Lung (tissue), 12 donors: ENCODE results near the gene REXO1. TPM values are rescaled to one million over a fixed set of nuclear protein-coding genes. Genes with fewer than 3 reads are reported as not detected.
"Not testable (repeated sequence)": the region's sequence is repeated elsewhere in the genome, so short reads cannot be mapped to it uniquely, and the experiment has no call there.

ENCODE experiments used
- ATAC-seq: fragments of 200-7000 bp; cut with Tn5 transposase; one replicate; pipeline ENCODE4 v1.9.1; 2020; ENCODE audit warnings: moderate number of reproducible peaks; ENCODE audit not compliant: insufficient read depth, low FRiP score
- DNase-seq, 3 donors: peaks; one replicate each; pipeline ENCODE4 v3.0.0-alpha.2; 2013 to 2017
- H3K27ac ChIP-seq, 2 donors: one replicate each; pipeline ENCODE4 v1.5.1; 2013; ENCODE audit warnings: mild to moderate bottlenecking in 2 of 2, moderate library complexity in 2 of 2, control low read depth in 1 of 2, inconsistent platforms in 1 of 2, low read depth in 1 of 2, low read length in 1 of 2
- H3K27me3 ChIP-seq, 3 donors: one replicate each; pipeline ENCODE4 v1.5.1; 2013; ENCODE audit warnings: low read length in 2 of 3; ENCODE audit not compliant: control insufficient read depth in 3 of 3, insufficient read depth in 3 of 3
- H3K36me3 ChIP-seq, 4 donors: one replicate each; pipeline ENCODE4 v1.5.1; 2013; ENCODE audit warnings: low read length in 4 of 4, mild to moderate bottlenecking in 1 of 4, moderate library complexity in 1 of 4; ENCODE audit not compliant: control insufficient read depth in 4 of 4, insufficient read depth in 4 of 4
- H3K4me1 ChIP-seq, 5 donors: one replicate each; pipeline ENCODE4 v1.5.1; 2013; ENCODE audit warnings: low read length in 5 of 5, mild to moderate bottlenecking in 2 of 5, moderate library complexity in 1 of 5; ENCODE audit not compliant: control insufficient read depth in 5 of 5, insufficient read depth in 5 of 5
- H3K4me3 ChIP-seq: one replicate; pipeline ENCODE4 v1.5.1; 2013; ENCODE audit warnings: mild to moderate bottlenecking, control low read depth, moderate library complexity
- H3K9ac ChIP-seq, 2 donors: one replicate each; pipeline ENCODE4 v1.5.1; 2013; ENCODE audit warnings: low read length in 2 of 2, control low read depth in 1 of 2; ENCODE audit not compliant: insufficient read depth in 1 of 2
- H3K9me3 ChIP-seq, 4 donors: one replicate each; pipeline ENCODE4 v1.5.1; 2013; ENCODE audit warnings: low read length in 3 of 4, mild to moderate bottlenecking in 1 of 4, moderate library complexity in 1 of 4; ENCODE audit not compliant: control insufficient read depth in 4 of 4, insufficient read depth in 3 of 4
- CTCF ChIP-seq: IDR thresholded peaks from 2 replicates; pipeline ENCODE4 v1.5.1; 2012; ENCODE audit warnings: mild to moderate bottlenecking; ENCODE audit errors: control extremely low read depth, extremely low read depth
- WGBS, 2 donors: extraction: QIAGEN DNeasy Blood & Tissue Kit; methylation state at CpG; one replicate each; pipeline ENCODE4 v1.1.7; 2013; 5-methylcytosine and 5-hydroxymethylcytosine counted together
- polyA plus RNA-seq, 2 donors: library from polyadenylated mRNA; stranded (reverse); fragments of 200-250 nt; gene quantifications; one replicate each; pipeline ENCODE4 v1.2.1, GENCODE V29; 2013
- total RNA-seq, 2 donors: library from RNA; depleted of rRNA in 1 of 2; stranded (reverse); fragments of >200 nt in 1 of 2; gene quantifications; one replicate each; pipeline ENCODE4 v1.2.1, GENCODE V29; 2014 to 2021
- donor health status: control.
- donor health status: control.
- donor health status: Bipolar disorder and iron deficiency.
- donor health status: healthy.
- donor health status: DM: yes; HTN: yes; CAD: no.

The REXO1 gene
- total and polyA plus RNA-seq, 4 donors = 15.6 to 40.3 (median 27.2) TPM

- Histone ChIP-seq H3K27me3 (no peaks in the 10 kb centered on the region), H3K4me3 (no peak overlapping the region), H3K9me3 (no peaks in the 10 kb centered on the region), H3K9ac (no peak overlapping the region), H3K27ac (peak overlapping the region in 1 of 2 donors; percentile 22), H3K4me1 (no peaks in the 10 kb centered on the region), H3K36me3 (no peaks in the 10 kb centered on the region)
- ATAC-seq = no peak
- 94 to 96% methylated on average over 1 of the region's 1 CpG for WGBS, 2 donors
- no peak for DNase-seq
- no peak for TF ChIP-seq CTCF
Observed at GRCh38 chr19:1889907-1890306, 41.6 kb upstream of the REXO1 start.

- Histone ChIP-seq H3K4me3 (no peak overlapping the region), H3K36me3 (no peaks in the 10 kb centered on the region), H3K9me3 (no peaks in the 10 kb centered on the region), H3K27ac (no peak overlapping the region), H3K9ac (no peak overlapping the region), H3K27me3 (no peaks in the 10 kb centered on the region), H3K4me1 (peaks cover 0 to 13% (median 5%) of the 10 kb centered on the region in 5 donors)
- DNase-seq (no peak), ATAC-seq (no peak)
- no peak for TF ChIP-seq CTCF
- WGBS, 2 donors = 87 to 92% methylated on average over 5 of the region's 5 CpGs
Observed at GRCh38 chr19:1888385-1888784, 40.1 kb upstream of the REXO1 start.

GRCh38 chr19:1886360-1886759 is 38.1 kb upstream of the REXO1 start:
- not testable (repeated sequence) for ATAC-seq
- WGBS, 2 donors = 93 to 94% methylated on average over 15 of the region's 15 CpGs

GRCh38 chr19:1885398-1886119 is 37.3 kb upstream of the REXO1 start, which contains the start of gene ABHD17A:
Gene ABHD17A, minus strand, starts transcription at chr19:1885496. Its CDS starts 3,930 bp downstream, at chr19:1881566.
- peak within 1 kb of the TSS; percentile 96 for H3K4me3 ChIP-seq
- peaks cover 0 to 26% (median 9%) of the 10 kb centered on the region in 5 donors for H3K4me1 ChIP-seq
- not testable (repeated sequence) for H3K36me3 ChIP-seq, H3K9me3 ChIP-seq, H3K27me3 ChIP-seq
- DNase-seq (peak; percentile 94 to 95 (median 95)), ATAC-seq (peak; percentile 94)
- 22 to 24% methylated on average over 37 to 46 of the region's 46 CpGs for WGBS, 2 donors
- peak within 1 kb of the TSS; percentile 91 to 96 for H3K27ac ChIP-seq
- H3K9ac ChIP-seq = peak within 1 kb of the TSS; percentile 25 to 53

More at GRCh38 chr19:1886360-1886759, 38.1 kb upstream of the REXO1 start:
- not testable (repeated sequence) for H3K36me3 ChIP-seq, H3K27me3 ChIP-seq, H3K9ac ChIP-seq, DNase-seq, H3K9me3 ChIP-seq, H3K27ac ChIP-seq, H3K4me3 ChIP-seq
- H3K4me1 ChIP-seq = peaks cover 0 to 23% (median 9%) of the 10 kb centered on the region in 5 donors
